Measurements from ENCODE around the gene SLC25A5.
A peak's percentile ranks its signal among the peaks of the same experiment; 100 is the strongest.

SLC25A5 gene

DNA sequence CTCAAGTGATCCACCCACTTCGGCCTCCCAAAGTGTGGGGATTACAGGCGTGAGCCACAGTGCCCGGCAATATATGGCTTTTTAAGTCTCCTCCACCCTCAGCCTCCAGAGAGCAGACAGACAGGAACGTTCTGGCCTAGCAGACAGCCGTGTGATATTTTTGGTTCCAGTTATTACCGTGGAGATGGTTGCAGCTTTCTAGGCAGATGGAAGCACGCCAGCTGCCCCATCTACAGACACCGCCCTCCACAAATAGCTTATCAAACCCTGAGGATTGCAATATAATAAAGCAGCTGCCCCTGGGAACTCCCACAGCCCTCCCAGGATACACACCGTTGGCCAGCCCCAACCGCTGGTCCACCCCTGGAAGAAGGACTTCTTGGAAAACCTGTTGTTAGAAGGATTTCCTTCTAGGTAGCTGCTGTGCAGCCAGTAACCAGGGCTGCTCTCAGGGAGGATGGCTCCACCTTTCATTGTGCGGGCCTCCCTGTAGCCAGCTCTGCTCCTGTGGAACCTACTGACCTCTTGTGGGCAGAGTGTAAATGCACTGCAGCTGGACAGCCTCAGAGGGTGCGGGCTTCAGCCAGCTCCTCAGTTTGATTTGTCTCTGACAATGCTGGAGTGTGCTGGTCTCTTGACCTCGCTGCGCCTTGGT is 44.0 kb downstream of the SLC25A5 start:
- DNase-seq, result peak; percentile 91

DNA sequence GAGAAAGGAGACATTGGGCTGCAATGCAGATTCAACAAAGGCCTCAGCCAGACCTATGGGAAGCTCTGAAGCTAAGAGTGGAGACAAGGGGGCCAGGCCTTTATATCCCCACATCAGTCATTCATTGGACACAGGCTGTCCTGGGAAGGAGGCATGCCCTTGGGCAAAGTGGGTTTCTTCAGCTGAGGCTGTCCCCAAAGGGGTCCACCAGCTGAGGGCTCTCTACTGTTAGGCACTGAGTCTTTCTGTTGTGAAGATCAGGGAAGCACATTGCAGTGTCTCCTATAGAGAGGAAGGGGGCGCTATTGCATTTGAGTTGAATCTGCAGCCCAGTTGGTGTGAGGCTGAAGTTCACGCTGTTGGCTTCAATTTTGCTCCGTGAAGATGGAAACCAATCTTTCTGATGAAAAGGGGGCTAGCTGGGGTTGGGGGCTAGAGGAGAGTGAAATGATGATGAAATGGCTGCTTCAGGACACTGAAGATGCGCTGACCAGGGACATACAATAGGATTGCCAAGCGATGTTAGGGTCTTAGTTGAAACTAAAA is 48.0 kb downstream of the SLC25A5 start:
- peak; percentile 77 for DNase-seq

DNA sequence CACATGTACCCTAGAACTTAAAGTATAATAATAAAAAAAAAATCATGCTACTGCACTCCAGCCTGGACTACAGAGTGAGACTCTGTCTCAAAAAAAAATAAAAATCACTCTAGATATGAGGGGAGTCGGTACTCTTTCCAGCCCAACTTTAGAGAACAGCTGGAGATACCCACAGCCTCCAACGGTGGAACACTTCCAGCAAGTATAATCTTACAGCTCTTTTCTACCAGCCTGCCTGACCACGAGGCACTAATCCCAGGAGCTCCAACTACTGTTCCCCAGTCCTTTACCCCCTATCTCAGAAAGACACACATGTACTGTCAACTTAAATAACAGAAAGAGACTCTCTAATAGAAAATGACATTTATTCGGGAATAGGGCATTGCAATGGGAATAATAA is 50.1 kb downstream of the SLC25A5 start:
- DNase-seq, result no peak

Measured in DMS53 (cell line).